ENCODE results near the gene HSD17B1. TPM values are rescaled to one million over a fixed set of nuclear protein-coding genes. Genes with fewer than 3 reads are reported as not detected.

HSD17B1 gene
- total and polyA plus RNA-seq, 2 of the 13 experiments (the other 11 are each of a cell fraction or from before 2014, with no cell fraction given) = 0.54 to 0.93 TPM

- TF ChIP-seq, protein P1, sequence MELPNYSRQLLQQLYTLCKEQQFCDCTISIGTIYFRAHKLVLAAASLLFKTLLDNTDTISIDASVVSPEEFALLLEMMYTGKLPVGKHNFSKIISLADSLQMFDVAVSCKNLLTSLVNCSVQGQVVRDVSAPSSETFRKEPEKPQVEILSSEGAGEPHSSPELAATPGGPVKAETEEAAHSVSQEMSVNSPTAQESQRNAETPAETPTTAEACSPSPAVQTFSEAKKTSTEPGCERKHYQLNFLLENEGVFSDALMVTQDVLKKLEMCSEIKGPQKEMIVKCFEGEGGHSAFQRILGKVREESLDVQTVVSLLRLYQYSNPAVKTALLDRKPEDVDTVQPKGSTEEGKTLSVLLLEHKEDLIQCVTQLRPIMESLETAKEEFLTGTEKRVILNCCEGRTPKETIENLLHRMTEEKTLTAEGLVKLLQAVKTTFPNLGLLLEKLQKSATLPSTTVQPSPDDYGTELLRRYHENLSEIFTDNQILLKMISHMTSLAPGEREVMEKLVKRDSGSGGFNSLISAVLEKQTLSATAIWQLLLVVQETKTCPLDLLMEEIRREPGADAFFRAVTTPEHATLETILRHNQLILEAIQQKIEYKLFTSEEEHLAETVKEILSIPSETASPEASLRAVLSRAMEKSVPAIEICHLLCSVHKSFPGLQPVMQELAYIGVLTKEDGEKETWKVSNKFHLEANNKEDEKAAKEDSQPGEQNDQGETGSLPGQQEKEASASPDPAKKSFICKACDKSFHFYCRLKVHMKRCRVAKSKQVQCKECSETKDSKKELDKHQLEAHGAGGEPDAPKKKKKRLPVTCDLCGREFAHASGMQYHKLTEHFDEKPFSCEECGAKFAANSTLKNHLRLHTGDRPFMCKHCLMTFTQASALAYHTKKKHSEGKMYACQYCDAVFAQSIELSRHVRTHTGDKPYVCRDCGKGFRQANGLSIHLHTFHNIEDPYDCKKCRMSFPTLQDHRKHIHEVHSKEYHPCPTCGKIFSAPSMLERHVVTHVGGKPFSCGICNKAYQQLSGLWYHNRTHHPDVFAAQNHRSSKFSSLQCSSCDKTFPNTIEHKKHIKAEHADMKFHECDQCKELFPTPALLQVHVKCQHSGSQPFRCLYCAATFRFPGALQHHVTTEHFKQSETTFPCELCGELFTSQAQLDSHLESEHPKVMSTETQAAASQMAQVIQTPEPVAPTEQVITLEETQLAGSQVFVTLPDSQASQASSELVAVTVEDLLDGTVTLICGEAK (IDR thresholded peaks at IDR 0.05) = no peak
- TF ChIP-seq, protein P1 (CRISPR knock-in tag; IDR thresholded peaks at IDR 0.05) = peak; percentile 56; the same call in 1 of the 2 replicates
- TF ChIP-seq SIX1 (CRISPR knock-in tag; IDR thresholded peaks at IDR 0.05; ENCODE audit: borderline replicate concordance) = no peak
- 0 out of 2 replicates have a peak, but pooled peaks have one; percentile 43 for TF ChIP-seq FLYWCH1 (CRISPR knock-in tag; IDR thresholded peaks at IDR 0.05)
- TF ChIP-seq ZNF292 (CRISPR knock-in tag; IDR thresholded peaks at IDR 0.05; ENCODE audit: borderline replicate concordance, low read depth) = peak; percentile 39; the same call in 1 of the 2 replicates
- peak; percentile 79 for TF ChIP-seq MEIS2 (CRISPR knock-in tag; IDR thresholded peaks at IDR 0.05)
- TF ChIP-seq CBX2 (IDR thresholded peaks at IDR 0.05; ENCODE audit: low read depth, low read length) = no peak
- TF ChIP-seq CBX2 (CRISPR knock-in tag; IDR thresholded peaks at IDR 0.05; ENCODE audit: low read depth) = no peak
- TF ChIP-seq ZFP41 (CRISPR knock-in tag; IDR thresholded peaks at IDR 0.05; ENCODE audit: borderline replicate concordance) = no peak
- peak; percentile 94 for TF ChIP-seq GATAD1 (CRISPR knock-in tag; IDR thresholded peaks at IDR 0.05)
- no peak for TF ChIP-seq ZBTB34 (CRISPR knock-in tag; IDR thresholded peaks at IDR 0.05)
- TF ChIP-seq, protein P2, sequence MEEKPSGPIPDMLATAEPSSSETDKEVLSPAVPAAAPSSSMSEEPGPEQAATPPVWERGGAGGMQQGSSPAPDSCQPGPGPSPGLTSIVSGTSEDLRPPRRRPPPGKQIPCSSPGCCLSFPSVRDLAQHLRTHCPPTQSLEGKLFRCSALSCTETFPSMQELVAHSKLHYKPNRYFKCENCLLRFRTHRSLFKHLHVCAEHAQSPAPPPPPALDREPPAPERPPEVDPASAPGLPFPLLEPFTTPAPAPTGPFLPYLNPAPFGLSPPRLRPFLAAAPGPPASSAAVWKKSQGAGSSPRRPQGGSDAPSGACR (CRISPR knock-in tag; IDR thresholded peaks at IDR 0.05) = peak; percentile 85
- TF ChIP-seq ZNF720 (CRISPR knock-in tag; IDR thresholded peaks at IDR 0.05) = no peak
- 0 out of 2 replicates have a peak, but pooled peaks have one; percentile 20 for TF ChIP-seq MNT (IDR thresholded peaks at IDR 0.05)
- TF ChIP-seq JARID2 (CRISPR knock-in tag; IDR thresholded peaks at IDR 0.05; ENCODE audit: insufficient replicate concordance) = no peak
Observed at GRCh38 chr17:42554250-42555121, 1.8 kb downstream of the HSD17B1 start (continued).
